ENCODE results near the gene C18orf63. TPM values are rescaled to one million over a fixed set of nuclear protein-coding genes. Genes with fewer than 3 reads are reported as not detected.
"Not testable (repeated sequence)": the region's sequence is repeated elsewhere in the genome, so short reads cannot be mapped to it uniquely, and the experiment has no call there.

C18orf63 gene
- total and polyA plus RNA-seq, 2 of the 4 experiments (the other 2 are of a cell fraction): not detected

GRCh38 chr18:74326791-74327190, 11.2 kb downstream of the C18orf63 start:
- H3K4me3 ChIP-seq (ENCODE audit: insufficient read depth, low read depth, low read length); in situ Hi-C loops (cut with MboI; ENCODE audit: low sequenced_read_pairs); H3K4me2 ChIP-seq (ENCODE audit: low read depth, low read length); H3K18ac ChIP-seq (ENCODE audit: low read depth, low read length); H2BK20ac ChIP-seq (ENCODE audit: low read depth, low read length); H3K4ac ChIP-seq (ENCODE audit: low read depth, low read length); H3K27ac ChIP-seq (ENCODE audit: insufficient read depth, low read length); H3K9ac ChIP-seq (ENCODE audit: low read depth, low read length); dilution Hi-C loops (cut with HindIII; ENCODE audit: low sequenced_read_pairs, unreplicated experiment); H3K23ac ChIP-seq (ENCODE audit: low read depth, low read length); H3K14ac ChIP-seq (replicated peaks; ENCODE audit: low read depth, low read length); H4K20me1 ChIP-seq (ENCODE audit: insufficient read depth, low read length); H4K91ac ChIP-seq (ENCODE audit: insufficient read depth, low read depth, low read length); DNase-seq; H3K9me3 ChIP-seq (ENCODE audit: control insufficient read depth, insufficient read depth, low read length); H3K27me3 ChIP-seq (ENCODE audit: control insufficient read depth, insufficient read depth, low read length); POLR2A ChIA-PET (ENCODE audit: unreplicated experiment); intact Hi-C loops (cut with micrococcal nuclease); H2AFZ ChIP-seq (replicated peaks; ENCODE audit: low read length, poor library complexity); H3K79me1 ChIP-seq (ENCODE audit: low read depth in 1 of 2, low read length in 2 of 2); H3K4me1 ChIP-seq (ENCODE audit: control insufficient read depth, insufficient read depth, low read length); H3K36me3 ChIP-seq (ENCODE audit: control insufficient read depth, insufficient read depth, low read length); BruUV-seq (replicated peaks); H4K5ac ChIP-seq (ENCODE audit: low read depth, low read length); H2BK120ac ChIP-seq (ENCODE audit: low read depth, low read length); ATAC-seq (ENCODE audit: low read depth); H2BK5ac ChIP-seq (ENCODE audit: low read depth, low read length, poor library complexity, severe bottlenecking); H3K56ac ChIP-seq (ENCODE audit: extremely low read depth, insufficient read depth, low read length); H2AK5ac ChIP-seq (ENCODE audit: low read depth, low read length); H4K8ac ChIP-seq (ENCODE audit: low read depth in 2 of 2, low read length in 2 of 2); H3K9me1 ChIP-seq (ENCODE audit: insufficient read depth, low read length); H2BK15ac ChIP-seq (ENCODE audit: low read depth, low read length); H2AK9ac ChIP-seq (replicated peaks; ENCODE audit: low read depth, low read length, poor library complexity): not testable (repeated sequence)
- WGBS, 2 experiments (ENCODE audit: extremely low coverage in 2 of 2, insufficient read length in 1 of 2): no CpG with 5 or more reads among the region's 3 CpGs
- CTCF ChIA-PET: interaction anchor here (0.5 to 1.6 kb wide), 3 partner anchors 16 to 106 kb away, joined by 3 to 6 read pairs (median 3); no protein-coding TSS in a partner anchor

Measured in IMR-90 (cell line).